ENCODE data around the gene OR3A2.
"Not testable (repeated sequence)": the region's sequence is repeated elsewhere in the genome, so short reads cannot be mapped to it uniquely, and the experiment has no call there.

Gene OR3A2

DNA sequence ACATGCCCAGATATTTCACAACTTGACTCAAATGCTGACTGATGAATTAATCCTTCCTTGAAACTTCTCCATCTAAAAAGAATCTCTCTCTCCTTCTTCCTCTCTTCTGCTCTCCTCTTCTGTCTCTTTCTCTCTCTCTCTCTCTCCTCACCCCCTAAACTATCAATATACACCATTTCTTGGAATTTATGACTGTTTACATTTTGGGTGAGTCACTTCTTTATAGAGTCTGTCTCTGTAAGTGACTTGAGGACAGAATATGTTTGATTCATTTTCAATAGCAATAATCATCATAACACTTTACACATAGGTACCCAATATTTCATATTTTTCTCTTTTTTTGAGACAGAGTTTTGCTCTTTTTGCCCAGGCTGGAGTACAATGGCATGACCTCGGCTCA is 103.2 kb downstream of the OR3A2 start:
- DNase-seq: no peak

DNA sequence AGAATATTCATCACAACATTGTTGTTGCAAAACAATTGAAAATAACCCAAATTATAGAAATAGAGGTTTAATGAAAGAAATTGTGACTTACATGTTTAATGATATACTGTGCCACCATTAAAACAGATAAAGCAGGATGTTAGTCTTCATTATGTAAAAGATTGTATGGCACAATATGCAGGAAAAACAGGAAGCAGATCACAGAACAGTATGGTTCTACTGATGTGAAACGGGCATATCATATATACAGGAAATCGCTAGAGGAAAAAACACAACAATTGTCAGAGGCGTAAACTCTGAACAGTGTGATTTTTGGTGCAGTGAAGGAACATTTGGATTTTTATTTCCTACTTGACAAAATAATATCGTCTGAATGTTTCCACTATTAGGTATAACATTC is 110.0 kb downstream of the OR3A2 start:
- no peak for DNase-seq

DNA sequence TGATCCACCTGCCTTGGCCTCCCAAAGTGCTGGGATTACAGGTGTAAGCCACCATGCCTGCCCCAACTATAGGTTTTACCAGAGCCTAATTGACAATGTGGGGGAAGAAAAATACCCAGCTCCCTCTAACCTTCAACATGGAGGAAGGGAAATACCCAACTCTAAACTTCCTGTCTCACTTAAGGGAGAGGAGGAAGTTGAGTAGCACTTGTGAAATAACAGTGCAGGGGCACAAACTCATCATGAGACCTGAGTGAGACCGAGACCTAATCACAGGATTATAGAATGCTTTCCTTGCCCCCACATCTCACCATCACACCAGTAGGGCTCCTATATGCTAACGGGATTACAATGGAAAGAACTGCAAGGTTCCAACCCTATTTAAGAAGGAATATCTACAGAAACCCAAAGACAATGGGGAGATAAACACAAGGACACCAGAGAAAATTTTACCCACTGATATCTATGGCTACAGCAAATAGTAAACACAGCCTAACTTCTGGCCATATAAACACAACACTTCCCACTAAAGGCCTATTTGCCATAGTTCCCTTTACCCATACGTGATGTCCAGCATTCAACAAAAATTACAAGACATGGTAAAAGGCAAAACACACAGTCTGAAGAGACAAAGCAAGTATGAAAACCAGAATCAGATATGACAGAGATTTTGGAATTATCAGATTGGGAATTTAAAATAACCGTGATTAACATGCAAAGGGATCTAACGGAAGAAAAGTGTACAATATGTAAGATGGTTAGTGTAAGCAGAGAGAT is 114.8 kb downstream of the OR3A2 start:
- no peak for DNase-seq

DNA sequence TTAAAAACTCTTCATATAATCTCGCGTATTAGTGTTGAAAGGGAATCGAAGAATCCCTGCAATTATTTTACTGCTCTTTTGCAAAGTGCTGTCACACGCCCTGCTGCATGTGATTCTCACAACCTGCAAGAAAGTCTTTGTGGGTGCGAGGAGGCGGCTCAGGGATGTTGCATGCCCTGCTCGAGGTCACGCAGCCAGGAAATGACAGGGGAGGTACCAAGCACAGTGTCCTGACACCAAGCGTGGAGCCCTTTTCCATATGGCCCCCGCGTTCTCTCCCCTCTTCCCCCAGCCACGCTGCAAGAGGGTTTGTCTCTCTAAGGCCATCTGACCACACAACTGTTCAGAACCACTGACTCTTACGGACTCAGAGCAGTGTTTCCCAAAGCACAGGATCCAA is 125.5 kb downstream of the OR3A2 start:
- DNase-seq: no peak

DNA sequence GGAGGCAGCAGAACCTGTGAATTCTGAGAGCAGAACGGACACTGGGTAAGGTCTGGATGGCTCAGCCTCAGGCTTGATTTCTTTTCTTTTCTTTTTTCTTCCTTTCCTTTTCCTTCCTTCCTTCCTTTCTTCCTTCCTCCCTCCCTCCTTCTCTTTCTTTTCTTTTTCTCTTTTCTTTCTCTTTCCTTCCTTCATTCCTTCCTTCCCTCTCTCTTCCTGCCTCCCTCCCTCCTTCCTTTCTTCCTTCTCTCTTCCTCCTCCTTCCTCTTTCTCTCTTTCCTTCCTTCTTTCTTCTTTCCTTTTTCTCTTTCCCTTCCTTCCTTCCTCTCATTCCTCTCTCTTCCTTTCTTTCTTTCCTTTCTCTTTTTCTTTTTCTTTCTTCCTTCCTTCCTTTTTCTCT is 125.9 kb downstream of the OR3A2 start:
- no peak for DNase-seq

DNA sequence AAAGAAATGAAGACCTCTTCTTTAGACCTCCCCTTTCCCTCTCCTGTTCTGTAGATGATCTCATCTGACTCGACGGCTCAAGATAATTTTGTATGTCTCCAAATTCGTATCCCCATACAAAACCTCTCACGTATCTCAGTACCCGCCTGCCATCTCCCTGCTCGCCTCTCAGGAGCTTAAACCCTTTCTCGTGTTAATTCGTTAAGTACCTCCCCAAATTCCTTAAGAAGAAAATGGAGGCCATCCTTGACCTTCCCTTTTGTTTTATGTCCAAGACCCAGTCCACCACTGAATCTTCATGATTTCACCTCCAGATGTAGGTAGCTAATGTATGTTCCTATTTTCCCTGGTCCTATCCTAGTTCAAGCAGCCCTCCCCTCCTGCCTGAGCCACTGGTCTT is 129.5 kb downstream of the OR3A2 start:
- DNase-seq: no peak

DNA sequence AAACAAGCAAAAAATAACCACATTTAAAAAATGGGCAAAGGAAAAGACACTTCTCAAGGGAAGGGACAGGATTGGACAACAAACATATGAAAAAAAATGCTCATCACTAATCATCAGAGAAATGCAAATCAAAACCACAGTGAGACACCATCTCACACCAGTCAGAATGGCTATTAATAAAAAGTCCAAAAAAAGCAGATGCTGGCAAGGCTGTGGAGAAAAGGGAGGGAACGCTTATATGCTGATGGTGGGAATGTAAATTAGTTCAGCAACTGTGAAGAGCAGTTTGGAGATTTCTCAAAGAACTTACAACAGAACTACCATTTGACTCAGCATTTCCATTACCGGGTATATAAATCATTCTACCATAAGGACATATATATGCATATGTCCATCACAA is 137.1 kb downstream of the OR3A2 start:
- not testable (repeated sequence) for DNase-seq

DNA sequence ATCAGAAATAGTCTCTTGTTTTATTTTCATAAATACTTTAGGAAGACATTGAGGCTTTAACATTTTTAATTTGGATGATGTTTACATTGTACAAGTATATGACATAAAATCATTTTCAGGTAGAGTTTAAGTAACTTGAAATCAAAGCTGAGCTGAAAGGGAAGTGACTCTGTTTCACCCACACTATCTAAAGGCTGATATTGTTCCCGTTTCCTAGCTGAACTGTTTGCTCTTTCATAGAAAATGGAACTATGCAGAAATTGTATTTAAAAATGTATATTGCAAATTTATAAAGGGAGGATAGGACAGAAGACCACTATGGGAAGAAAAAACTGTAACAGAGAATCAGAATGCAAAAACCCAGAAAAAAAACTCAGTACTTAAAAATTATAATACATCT is 141.3 kb downstream of the OR3A2 start:
- not testable (repeated sequence) for DNase-seq

DNA sequence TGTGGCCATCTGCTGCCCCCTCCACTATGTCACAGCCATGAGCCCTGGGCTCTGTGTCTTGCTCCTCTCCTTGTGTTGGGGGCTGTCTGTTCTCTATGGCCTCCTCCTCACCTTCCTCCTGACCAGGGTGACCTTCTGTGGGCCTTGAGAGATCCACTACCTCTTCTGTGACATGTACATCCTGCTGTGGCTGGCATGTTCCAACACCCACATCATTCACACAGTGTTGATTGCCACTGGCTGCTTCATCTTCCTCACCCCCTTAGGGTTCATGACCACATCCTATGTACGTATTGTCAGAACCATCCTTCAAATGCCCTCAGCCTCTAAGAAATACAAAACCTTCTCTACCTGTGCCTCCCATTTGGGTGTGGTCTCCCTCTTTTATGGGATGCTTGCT is 145.1 kb downstream of the OR3A2 start:
- DNase-seq: not testable (repeated sequence)

DNA sequence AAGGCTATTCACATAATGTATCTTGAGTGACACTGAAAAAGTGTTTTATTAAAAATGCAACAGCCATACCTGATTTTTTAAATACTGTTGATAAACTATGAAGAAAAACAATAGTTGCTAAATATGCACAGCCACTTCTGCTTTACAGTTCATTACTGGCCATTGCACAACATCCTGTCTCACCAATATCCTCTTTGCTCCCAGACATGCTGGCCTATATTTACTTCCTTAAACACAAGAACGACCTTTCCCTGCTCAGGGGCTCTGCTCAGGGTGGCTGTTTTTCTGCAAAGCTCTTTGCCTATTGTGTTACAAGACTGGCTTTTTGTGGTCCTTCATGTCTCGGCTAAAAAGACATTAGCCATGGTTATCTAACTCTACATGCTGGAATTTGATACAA is 147.4 kb downstream of the OR3A2 start:
- DNase-seq: not testable (repeated sequence)

DNA sequence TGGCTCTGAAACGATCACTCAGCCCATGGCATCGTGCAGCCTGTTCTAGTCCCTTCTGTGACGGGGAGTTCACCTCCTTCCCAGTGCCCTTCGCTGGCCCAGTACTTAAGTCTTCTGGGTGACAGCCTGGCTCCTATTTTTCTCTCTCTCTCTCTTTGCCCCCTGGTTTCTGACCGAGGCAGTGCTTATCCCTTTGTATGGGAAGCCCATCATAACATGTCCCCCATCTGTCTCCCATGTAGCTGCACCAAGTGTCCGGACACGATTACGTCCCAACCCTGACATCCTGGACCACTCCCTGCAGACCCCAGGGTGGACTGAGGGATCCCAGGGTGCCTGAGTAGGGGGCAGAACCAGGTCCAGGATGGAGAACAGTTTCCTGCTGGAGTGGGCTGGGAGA is 153.8 kb downstream of the OR3A2 start:
- not testable (repeated sequence) for DNase-seq
